HepG2 (cell line): Measurements from ENCODE around the gene CA4. TPM values are rescaled to one million over a fixed set of nuclear protein-coding genes. Genes with fewer than 3 reads are reported as not detected.
A peak's percentile ranks its signal among the peaks of the same experiment; 100 is the strongest.

Experiments
- CBX2 ChIP-seq, 2 experiments: fragments of 200-600 bp in 1 of 2; sonication (generic); formaldehyde crosslinking in 1 of 2; IDR thresholded peaks; 2 replicates each; pipeline versions ENCODE4 v1.7.0 to v1.8.1; 2018 to 2022; ENCODE audit warnings: low read depth in 2 of 2, low read length in 1 of 2, mild to moderate bottlenecking in 1 of 2, missing genetic modification reagents in 1 of 2
- KDM3A ChIP-seq: IDR thresholded peaks from 2 replicates; pipeline ENCODE4 v1.6.1; 2018; ENCODE audit warnings: low read depth, missing compliant biosample characterization
- NFKB2 ChIP-seq: sonication (generic); formaldehyde crosslinking; IDR thresholded peaks from 2 replicates; pipeline ENCODE4 v1.4.0; 2020; ENCODE audit warnings: missing genetic modification reagents, borderline replicate concordance
- NKX3-1 ChIP-seq: sonication (generic); formaldehyde crosslinking; IDR thresholded peaks from 2 replicates; pipeline ENCODE4 v1.5.0; 2020; ENCODE audit warnings: missing genetic modification reagents
- RNF2 ChIP-seq: fragments of 450-650 bp; conservative IDR thresholded peaks from 2 replicates; pipeline ENCODE4 v1.6.1; 2016; ENCODE audit warnings: low read depth
- SMARCC2 ChIP-seq: fragments of 450-650 bp; IDR thresholded peaks from 2 replicates; pipeline ENCODE4 v1.6.1; 2017; ENCODE audit warnings: antibody characterized with exemption, mild to moderate bottlenecking
- TBX2 ChIP-seq: sonication (generic); formaldehyde crosslinking; IDR thresholded peaks from 2 replicates; pipeline ENCODE4 v1.5.0; 2020; ENCODE audit warnings: missing genetic modification reagents, mild to moderate bottlenecking, borderline replicate concordance
- ZFP41 ChIP-seq: sonication (generic); formaldehyde crosslinking; IDR thresholded peaks from 2 replicates; pipeline ENCODE4 v1.4.0; 2020; ENCODE audit warnings: mild to moderate bottlenecking, missing genetic modification reagents, borderline replicate concordance
- ZNF33A ChIP-seq: sonication (generic); formaldehyde crosslinking; IDR thresholded peaks from 2 replicates; pipeline ENCODE4 v1.5.1; 2020; ENCODE audit warnings: missing genetic modification reagents, mild to moderate bottlenecking, moderate library complexity, borderline replicate concordance
- ZNF350 ChIP-seq: sonication (generic); formaldehyde crosslinking; IDR thresholded peaks from 2 replicates; pipeline ENCODE4 v1.4.0; 2020; ENCODE audit warnings: mild to moderate bottlenecking, low read depth, missing genetic modification reagents, borderline replicate concordance
- ZNF670 ChIP-seq: sonication (generic); formaldehyde crosslinking; IDR thresholded peaks from 2 replicates; pipeline ENCODE4 v1.8.0; 2022; ENCODE audit warnings: mild to moderate bottlenecking, missing genetic modification reagents, borderline replicate concordance
- ZNF746 ChIP-seq: sonication (generic); formaldehyde crosslinking; IDR thresholded peaks from 2 replicates; pipeline ENCODE4 v1.8.0; 2022; ENCODE audit warnings: mild to moderate bottlenecking, missing genetic modification reagents
- ZNF781 ChIP-seq: sonication (generic); formaldehyde crosslinking; IDR thresholded peaks from 2 replicates; pipeline ENCODE4 v1.5.1; 2020; ENCODE audit warnings: borderline replicate concordance, mild to moderate bottlenecking, missing genetic modification reagents; ENCODE audit errors: not compliant biosample characterization
- polyA plus RNA-seq, 8 experiments: library from polyadenylated mRNA; depleted of rRNA in 3 of 8; stranded (reverse) in 7 of 8; unstranded in 1 of 8; fragments of >200 nt; fragmentation: Illumina TruSeq in 4 of 8; extraction: Trizol in 4 of 8; gene quantifications; 2 replicates each; pipeline versions ENCODE4 v1.2.1 to v1.2.3, GENCODE V29; 2011 to 2016; ENCODE audit warnings: low read depth in 4 of 8, missing spikeins in 1 of 8, mixed read lengths in 1 of 8; ENCODE audit not compliant: insufficient read depth in 1 of 8
- total RNA-seq, 5 experiments: library from RNA; depleted of rRNA; stranded (reverse); fragments of >200 nt; fragmentation: Illumina TruSeq; extraction: Trizol; gene quantifications; 2 replicates each; pipeline ENCODE4 v1.2.3, GENCODE V29; 2016; ENCODE audit warnings: low read depth in 1 of 5
- TF ChIP-seq, protein P1 (sequence below): sonication (generic); formaldehyde crosslinking; IDR thresholded peaks from 2 replicates; pipeline ENCODE4 v1.4.0; 2020; ENCODE audit warnings: mild to moderate bottlenecking, missing genetic modification reagents
- TF ChIP-seq, protein P2 (sequence below): sonication (generic); formaldehyde crosslinking; conservative IDR thresholded peaks from 2 replicates; pipeline ENCODE4 v1.5.0; 2020; ENCODE audit warnings: missing genetic modification reagents
- TF ChIP-seq, protein P3 (sequence below): sonication (generic); formaldehyde crosslinking; IDR thresholded peaks from 2 replicates; pipeline ENCODE4 v1.4.0; 2020; ENCODE audit warnings: missing genetic modification reagents
- TF ChIP-seq, protein P4 (sequence below): sonication (generic); formaldehyde crosslinking; IDR thresholded peaks from 2 replicates; pipeline ENCODE4 v1.4.0; 2020; ENCODE audit warnings: mild to moderate bottlenecking, missing genetic modification reagents
- TF ChIP-seq, protein P5 (sequence below): IDR thresholded peaks from 2 replicates; pipeline ENCODE4 v1.6.1; 2016; ENCODE audit warnings: low read depth, control low read depth

Gene CA4
- total and polyA plus RNA-seq, 2 of the 13 experiments (the other 11 are each of a cell fraction or from before 2014, with no cell fraction given): not detected

DNA sequence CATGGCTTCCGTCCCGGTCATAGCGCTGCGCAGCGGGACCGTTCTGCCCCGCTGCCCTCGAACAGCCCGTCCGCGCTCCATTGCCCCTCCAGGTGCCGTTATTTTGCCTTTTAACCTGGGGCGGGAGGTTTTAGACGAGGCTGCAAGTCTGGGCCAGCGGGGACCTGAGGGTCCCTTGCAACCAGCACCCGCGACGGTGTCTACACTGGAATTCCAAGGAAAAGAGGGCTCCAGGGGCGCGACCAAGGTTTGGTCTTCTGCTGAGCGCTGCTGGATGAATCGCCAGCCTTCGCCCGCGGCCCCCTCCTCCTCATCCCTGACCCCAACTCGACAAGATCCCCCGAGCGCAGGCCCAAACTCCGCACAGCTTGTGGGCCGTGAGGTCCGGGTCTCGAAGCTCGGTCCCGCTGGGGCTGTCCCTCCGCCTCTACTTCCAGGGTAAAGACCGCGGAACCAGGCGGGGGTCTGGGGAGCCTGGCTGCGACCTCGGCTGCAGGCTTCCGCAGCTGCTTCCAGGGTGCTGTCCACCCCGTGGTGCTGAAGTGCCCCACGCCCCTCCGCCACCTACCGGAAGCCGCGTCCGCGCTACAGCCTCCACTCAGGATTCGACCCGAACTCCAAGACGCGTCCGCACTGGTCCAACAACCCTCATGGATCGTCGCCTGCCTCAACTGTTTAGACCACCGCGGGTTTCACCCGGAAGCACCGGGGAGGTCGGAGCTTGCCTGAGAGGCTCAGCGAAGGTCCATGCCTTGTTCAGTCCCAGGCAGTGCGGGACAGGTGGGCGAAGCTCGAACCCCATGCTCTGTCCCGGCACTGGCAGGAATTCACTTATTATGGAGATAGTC is 10.1 kb upstream of the CA4 start (continued):
- TF ChIP-seq RNF2 (0 out of 2 replicates have a peak, but pooled peaks have one; percentile 39), ZNF350 (CRISPR knock-in tag) (peak; percentile 79; the same call in 1 of the 2 replicates), KDM3A (CRISPR knock-in tag) (peak; percentile 90), SMARCC2 (no peak), ZNF781 (CRISPR knock-in tag) (peak; percentile 98), NKX3-1 (peak; percentile 99), ZNF670 (CRISPR knock-in tag) (peak; percentile 62; the same call in 1 of the 2 replicates), ZNF746 (peak; percentile 73; the same call in 1 of the 2 replicates), CBX2 (IDR thresholded peaks at IDR 0.05; ENCODE audit: low read depth, low read length) (no peak), CBX2 (CRISPR knock-in tag; IDR thresholded peaks at IDR 0.05; ENCODE audit: low read depth) (peak; percentile 99), ZFP41 (CRISPR knock-in tag) (peak; percentile 97), TBX2 (CRISPR knock-in tag) (peak; percentile 83; the same call in 1 of the 2 replicates), NFKB2 (peak; percentile 98), ZNF33A (CRISPR knock-in tag) (no peak)
- TF ChIP-seq, protein P1, sequence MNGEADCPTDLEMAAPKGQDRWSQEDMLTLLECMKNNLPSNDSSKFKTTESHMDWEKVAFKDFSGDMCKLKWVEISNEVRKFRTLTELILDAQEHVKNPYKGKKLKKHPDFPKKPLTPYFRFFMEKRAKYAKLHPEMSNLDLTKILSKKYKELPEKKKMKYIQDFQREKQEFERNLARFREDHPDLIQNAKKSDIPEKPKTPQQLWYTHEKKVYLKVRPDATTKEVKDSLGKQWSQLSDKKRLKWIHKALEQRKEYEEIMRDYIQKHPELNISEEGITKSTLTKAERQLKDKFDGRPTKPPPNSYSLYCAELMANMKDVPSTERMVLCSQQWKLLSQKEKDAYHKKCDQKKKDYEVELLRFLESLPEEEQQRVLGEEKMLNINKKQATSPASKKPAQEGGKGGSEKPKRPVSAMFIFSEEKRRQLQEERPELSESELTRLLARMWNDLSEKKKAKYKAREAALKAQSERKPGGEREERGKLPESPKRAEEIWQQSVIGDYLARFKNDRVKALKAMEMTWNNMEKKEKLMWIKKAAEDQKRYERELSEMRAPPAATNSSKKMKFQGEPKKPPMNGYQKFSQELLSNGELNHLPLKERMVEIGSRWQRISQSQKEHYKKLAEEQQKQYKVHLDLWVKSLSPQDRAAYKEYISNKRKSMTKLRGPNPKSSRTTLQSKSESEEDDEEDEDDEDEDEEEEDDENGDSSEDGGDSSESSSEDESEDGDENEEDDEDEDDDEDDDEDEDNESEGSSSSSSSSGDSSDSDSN (CRISPR knock-in tag): peak; percentile 91
- TF ChIP-seq, protein P2, sequence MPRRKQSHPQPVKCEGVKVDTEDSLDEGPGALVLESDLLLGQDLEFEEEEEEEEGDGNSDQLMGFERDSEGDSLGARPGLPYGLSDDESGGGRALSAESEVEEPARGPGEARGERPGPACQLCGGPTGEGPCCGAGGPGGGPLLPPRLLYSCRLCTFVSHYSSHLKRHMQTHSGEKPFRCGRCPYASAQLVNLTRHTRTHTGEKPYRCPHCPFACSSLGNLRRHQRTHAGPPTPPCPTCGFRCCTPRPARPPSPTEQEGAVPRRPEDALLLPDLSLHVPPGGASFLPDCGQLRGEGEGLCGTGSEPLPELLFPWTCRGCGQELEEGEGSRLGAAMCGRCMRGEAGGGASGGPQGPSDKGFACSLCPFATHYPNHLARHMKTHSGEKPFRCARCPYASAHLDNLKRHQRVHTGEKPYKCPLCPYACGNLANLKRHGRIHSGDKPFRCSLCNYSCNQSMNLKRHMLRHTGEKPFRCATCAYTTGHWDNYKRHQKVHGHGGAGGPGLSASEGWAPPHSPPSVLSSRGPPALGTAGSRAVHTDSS (CRISPR knock-in tag): no peak
- TF ChIP-seq, protein P3, sequence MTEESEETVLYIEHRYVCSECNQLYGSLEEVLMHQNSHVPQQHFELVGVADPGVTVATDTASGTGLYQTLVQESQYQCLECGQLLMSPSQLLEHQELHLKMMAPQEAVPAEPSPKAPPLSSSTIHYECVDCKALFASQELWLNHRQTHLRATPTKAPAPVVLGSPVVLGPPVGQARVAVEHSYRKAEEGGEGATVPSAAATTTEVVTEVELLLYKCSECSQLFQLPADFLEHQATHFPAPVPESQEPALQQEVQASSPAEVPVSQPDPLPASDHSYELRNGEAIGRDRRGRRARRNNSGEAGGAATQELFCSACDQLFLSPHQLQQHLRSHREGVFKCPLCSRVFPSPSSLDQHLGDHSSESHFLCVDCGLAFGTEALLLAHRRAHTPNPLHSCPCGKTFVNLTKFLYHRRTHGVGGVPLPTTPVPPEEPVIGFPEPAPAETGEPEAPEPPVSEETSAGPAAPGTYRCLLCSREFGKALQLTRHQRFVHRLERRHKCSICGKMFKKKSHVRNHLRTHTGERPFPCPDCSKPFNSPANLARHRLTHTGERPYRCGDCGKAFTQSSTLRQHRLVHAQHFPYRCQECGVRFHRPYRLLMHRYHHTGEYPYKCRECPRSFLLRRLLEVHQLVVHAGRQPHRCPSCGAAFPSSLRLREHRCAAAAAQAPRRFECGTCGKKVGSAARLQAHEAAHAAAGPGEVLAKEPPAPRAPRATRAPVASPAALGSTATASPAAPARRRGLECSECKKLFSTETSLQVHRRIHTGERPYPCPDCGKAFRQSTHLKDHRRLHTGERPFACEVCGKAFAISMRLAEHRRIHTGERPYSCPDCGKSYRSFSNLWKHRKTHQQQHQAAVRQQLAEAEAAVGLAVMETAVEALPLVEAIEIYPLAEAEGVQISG: peak; percentile 91
- TF ChIP-seq, protein P4, sequence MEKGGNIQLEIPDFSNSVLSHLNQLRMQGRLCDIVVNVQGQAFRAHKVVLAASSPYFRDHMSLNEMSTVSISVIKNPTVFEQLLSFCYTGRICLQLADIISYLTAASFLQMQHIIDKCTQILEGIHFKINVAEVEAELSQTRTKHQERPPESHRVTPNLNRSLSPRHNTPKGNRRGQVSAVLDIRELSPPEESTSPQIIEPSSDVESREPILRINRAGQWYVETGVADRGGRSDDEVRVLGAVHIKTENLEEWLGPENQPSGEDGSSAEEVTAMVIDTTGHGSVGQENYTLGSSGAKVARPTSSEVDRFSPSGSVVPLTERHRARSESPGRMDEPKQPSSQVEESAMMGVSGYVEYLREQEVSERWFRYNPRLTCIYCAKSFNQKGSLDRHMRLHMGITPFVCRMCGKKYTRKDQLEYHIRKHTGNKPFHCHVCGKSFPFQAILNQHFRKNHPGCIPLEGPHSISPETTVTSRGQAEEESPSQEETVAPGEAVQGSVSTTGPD (CRISPR knock-in tag): 0 out of 2 replicates have a peak, but pooled peaks have one; percentile 53
- TF ChIP-seq, protein P5, sequence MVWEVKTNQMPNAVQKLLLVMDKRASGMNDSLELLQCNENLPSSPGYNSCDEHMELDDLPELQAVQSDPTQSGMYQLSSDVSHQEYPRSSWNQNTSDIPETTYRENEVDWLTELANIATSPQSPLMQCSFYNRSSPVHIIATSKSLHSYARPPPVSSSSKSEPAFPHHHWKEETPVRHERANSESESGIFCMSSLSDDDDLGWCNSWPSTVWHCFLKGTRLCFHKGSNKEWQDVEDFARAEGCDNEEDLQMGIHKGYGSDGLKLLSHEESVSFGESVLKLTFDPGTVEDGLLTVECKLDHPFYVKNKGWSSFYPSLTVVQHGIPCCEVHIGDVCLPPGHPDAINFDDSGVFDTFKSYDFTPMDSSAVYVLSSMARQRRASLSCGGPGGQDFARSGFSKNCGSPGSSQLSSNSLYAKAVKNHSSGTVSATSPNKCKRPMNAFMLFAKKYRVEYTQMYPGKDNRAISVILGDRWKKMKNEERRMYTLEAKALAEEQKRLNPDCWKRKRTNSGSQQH (CRISPR knock-in tag): peak; percentile 99
